Stimulated activated effector memory CD8-positive, alpha-beta T cell treated with anti-CD3 and anti-CD28 coated beads, Interleukin-12 subunit alpha, Interleukin-12 subunit beta, amount 100 ng/mL, for 72 hours (primary cell): ENCODE results near the gene CALML4.
"Not testable (repeated sequence)": the region's sequence is repeated elsewhere in the genome, so short reads cannot be mapped to it uniquely, and the experiment has no call there.

Experiments used
- ATAC-seq: fragments of 150-1000 bp; cut with Tn5 transposase; 2 replicates; pipeline ENCODE4 v1.10.0; 2021
- DNase-seq, 2 donors: peaks; one replicate each; pipeline ENCODE4 v3.0.0; 2021 to 2022; ENCODE audit warnings: low spot score in 2 of 2
- H3K27ac Mint-ChIP-seq: one replicate; pipeline ENCODE4 v1.8.0; 2022; ENCODE audit warnings: mild to moderate bottlenecking, mixed read lengths
- H3K36me3 Mint-ChIP-seq: one replicate; pipeline ENCODE4 v1.8.0; 2022; ENCODE audit warnings: mild to moderate bottlenecking, mixed read lengths
- H3K4me1 Mint-ChIP-seq: one replicate; pipeline ENCODE4 v1.8.0; 2022; ENCODE audit warnings: mixed read lengths
- H3K4me3 Mint-ChIP-seq: one replicate; pipeline ENCODE4 v1.8.0; 2022; ENCODE audit warnings: mild to moderate bottlenecking, mixed read lengths
- H3K9me3 Mint-ChIP-seq: one replicate; pipeline ENCODE4 v1.8.0; 2022; ENCODE audit warnings: mixed read lengths

CALML4 gene

DNA sequence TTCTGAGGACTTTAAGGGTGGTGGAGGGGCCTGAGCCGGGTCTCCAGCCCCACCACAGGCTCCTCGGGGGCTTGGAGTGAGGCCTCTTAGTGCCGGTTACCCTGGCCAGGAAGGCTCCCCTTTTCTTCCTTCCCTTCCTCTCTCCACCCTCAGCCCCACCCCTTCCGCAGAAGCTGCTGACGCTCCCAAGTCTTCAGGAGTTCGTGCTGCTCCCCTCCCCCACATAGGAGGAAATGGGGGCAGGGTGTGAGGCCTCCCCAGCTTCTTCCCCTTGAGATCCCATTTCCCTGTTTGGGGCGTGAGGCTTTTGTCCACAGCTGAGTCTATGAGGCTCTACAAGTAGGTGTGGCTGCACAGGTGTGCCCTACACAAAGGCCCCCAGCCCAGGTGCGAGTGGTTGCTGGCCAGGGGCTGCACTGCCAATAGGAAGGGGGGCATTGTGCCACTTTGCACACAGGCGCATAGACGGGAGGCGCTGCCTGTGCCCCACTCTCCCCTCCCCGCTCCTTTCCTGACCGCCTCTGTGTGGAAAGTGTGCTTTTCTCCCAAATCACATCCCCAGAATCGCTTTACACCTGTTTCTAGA, 915 bp upstream of the CALML4 start:
- peak overlapping the region; percentile 63 for H3K4me3 Mint-ChIP-seq
- no peak for DNase-seq
- H3K27ac Mint-ChIP-seq: peak overlapping the region; percentile 29

DNA sequence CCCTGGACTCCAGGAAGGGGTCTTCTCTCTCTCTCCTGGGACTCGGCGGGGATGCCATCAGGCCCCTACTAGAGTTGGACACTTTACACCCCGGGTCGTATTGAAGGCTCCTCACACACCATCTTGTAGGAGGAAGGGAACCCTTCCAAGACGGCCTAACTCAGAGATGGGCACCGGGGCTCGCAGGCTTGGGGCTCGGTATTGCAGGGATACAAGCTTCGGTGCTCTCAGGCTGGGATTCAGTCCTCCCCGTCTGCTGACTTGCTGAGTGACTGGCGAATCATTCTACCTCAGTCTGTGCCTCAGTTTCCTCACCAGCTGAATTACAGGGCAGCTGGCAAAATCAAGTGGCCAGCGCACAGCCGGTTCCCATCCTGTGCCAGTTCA, 419 bp upstream of the CALML4 start:
- peaks cover 20% of the 10 kb centered on the region for H3K36me3 Mint-ChIP-seq
- peaks cover 27% of the 10 kb centered on the region for H3K4me1 Mint-ChIP-seq
- H3K27ac Mint-ChIP-seq: peak overlapping the region; percentile 29
- DNase-seq (no peak), ATAC-seq (no peak)
- H3K9me3 Mint-ChIP-seq: no peaks in the 10 kb centered on the region
- peak overlapping the region; percentile 63 for H3K4me3 Mint-ChIP-seq

More for the DNA sequence above, 915 bp upstream of the CALML4 start:
- Mint-ChIP-seq H3K36me3 (peaks cover 20% of the 10 kb centered on the region), H3K4me1 (peaks cover 27% of the 10 kb centered on the region), H3K9me3 (no peaks in the 10 kb centered on the region)
- ATAC-seq: no peak

DNA sequence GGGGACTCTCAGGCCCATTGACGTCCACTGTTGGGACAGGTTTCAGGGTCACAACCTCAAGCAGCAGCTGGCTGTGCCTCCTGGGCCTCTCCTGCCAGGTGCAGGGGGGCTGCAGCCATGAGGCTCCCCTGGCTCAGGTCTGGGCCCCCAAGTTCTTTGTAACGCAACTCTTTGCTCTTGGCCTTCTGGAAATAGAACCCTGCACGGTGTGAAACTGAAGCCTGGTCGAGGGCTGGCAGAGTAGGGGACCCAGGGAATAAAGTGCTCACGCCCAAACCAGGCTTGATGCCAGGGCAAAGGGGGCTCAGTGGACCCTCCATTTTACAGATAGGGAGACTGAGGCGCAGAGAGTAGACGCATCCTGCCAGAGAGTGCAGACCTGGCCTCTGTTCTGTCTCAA, 771 bp downstream of the CALML4 start:
- H3K4me3 Mint-ChIP-seq: no peak overlapping the region
- no peak for DNase-seq
- no peak for ATAC-seq
- peak overlapping the region; percentile 68 for H3K27ac Mint-ChIP-seq
- H3K36me3 Mint-ChIP-seq: peaks cover 11% of the 10 kb centered on the region
- H3K9me3 Mint-ChIP-seq: no peaks in the 10 kb centered on the region
- H3K4me1 Mint-ChIP-seq: peaks cover 17% of the 10 kb centered on the region

DNA sequence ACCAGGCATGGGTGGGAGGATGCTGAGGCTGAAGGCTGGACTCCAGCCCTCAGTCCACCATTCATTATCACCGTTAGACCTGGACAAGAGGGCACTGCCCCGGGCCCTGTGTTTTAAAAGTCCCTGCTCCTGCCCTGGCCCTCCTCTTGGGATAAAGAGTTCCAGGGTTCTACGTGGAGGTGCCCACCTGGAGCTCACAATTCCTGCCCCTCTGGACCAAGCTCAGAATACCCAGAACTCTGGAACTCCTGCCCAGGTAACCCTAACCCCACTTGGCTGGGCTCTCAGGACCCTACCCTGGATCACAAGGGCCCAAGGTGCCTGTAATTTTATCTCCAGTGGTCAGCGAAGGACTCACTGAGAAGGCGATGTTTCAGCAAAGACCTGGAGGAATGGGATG, 1.2 kb downstream of the CALML4 start:
- Mint-ChIP-seq H3K36me3 (peaks cover 11% of the 10 kb centered on the region), H3K4me3 (no peak overlapping the region), H3K27ac (no peak overlapping the region), H3K9me3 (no peaks in the 10 kb centered on the region), H3K4me1 (peaks cover 15% of the 10 kb centered on the region)
- ATAC-seq (no peak), DNase-seq (no peak)

DNA sequence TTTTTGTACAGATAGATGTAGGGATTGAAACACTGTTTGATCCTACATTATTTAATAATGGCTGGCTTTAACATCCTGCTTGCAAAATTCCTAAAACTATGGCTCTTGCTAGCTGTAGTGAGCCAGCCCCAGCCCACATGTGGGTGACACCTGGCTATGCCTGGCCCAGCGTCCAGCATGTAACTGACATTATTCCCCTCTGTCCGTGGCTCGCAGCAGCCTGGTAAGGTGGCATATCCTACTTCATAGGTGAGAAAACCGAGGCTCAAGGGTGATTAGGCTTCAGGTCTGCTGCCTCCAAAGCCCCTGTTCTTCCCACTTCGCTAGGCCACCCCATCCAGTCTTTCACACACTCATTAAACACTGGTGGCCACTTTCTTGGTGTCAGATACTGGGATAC, 1.6 kb downstream of the CALML4 start:
- DNase-seq: no peak
- Mint-ChIP-seq H3K4me1 (peaks cover 10% of the 10 kb centered on the region), H3K36me3 (peaks cover 7% of the 10 kb centered on the region), H3K9me3 (no peaks in the 10 kb centered on the region), H3K27ac (no peak overlapping the region), H3K4me3 (no peak overlapping the region)
- ATAC-seq: no peak

DNA sequence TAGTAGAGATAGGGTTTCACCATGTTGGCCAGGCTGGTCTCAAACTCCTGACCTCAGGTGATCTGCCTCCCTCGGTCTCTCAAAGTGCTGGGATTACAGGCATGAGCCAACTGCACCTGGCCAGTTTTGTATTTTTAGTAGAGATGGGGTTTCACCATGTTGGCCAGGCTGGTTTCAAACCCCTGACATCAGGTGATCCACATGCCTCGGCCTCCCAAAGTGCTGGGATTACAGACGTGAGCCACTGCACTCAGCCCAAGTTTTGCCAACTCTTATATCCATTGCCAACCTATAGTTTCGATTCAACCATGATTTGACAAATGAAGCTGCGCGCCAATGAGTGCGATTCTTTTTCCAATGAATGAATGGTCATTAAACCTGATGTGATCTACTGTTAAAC, 2.1 kb downstream of the CALML4 start:
- not testable (repeated sequence) for H3K36me3 Mint-ChIP-seq

DNA sequence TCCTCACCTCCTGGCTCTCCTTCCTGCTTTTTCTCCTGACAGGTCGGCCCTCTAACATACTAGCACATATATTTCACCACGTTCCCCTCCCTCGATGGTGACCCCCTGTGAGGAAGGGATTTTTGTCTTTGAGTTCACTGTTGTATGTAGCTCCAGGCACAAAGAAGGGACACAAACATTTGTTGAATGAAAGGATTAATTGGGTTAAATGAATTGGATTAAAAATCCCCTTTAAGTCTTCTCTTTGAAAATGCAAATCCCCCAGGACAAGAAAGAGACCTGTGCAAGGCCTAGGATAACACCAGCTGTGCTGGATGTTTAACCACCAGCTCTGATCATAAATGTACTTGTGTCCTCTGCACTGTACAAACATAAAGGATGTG, 3.3 kb downstream of the CALML4 start:
- ATAC-seq (no peak), DNase-seq (no peak)
- no peaks in the 10 kb centered on the region for H3K9me3 Mint-ChIP-seq

More for the DNA sequence above, 2.1 kb downstream of the CALML4 start:
- H3K4me1 Mint-ChIP-seq, H3K27ac Mint-ChIP-seq, DNase-seq, H3K9me3 Mint-ChIP-seq, H3K4me3 Mint-ChIP-seq, ATAC-seq: not testable (repeated sequence)

DNA sequence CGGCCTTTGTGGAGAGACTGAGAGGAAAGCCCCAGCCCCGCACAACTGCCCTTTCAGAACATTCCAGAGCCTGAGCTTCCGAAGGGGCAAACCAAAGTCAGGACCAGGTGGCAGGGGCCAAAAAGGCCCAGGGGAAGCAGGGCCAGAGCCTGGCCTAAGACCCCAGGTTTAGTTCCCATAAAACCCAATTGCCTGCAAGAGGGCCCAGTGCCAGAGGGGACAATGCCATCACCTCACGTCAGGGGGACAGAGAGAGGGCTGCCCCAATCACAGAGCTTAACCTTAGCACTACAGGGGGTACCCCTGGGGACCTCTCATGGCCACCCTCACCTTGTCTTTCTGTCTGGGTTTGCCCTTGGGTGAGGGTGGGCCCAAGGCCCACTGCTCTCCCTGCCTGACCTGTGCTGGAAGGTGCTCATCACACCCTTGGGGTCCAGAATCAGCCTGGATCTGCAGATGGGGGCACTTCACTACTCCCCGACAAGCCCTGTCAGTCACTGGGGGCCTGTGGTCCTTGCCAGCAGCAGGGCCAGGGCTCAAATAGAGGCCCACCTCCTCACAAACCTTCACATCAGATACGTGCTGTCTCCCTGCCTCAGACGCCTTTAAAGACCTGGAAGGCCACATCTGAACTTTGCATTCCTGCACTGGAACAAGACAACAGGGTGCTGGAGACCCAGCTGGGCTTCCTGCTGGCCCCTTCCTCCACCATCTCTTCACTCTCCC, 3.8 kb downstream of the CALML4 start:
- no peaks in the 10 kb centered on the region for H3K9me3 Mint-ChIP-seq
- DNase-seq: no peak
- ATAC-seq: no peak
- no peak overlapping the region for H3K4me3 Mint-ChIP-seq
- peaks cover 17% of the 10 kb centered on the region for H3K36me3 Mint-ChIP-seq
- H3K4me1 Mint-ChIP-seq: no peaks in the 10 kb centered on the region
- peak overlapping the region; percentile 56 for H3K27ac Mint-ChIP-seq

More for the DNA sequence above, 3.3 kb downstream of the CALML4 start:
- H3K4me3 Mint-ChIP-seq: no peak overlapping the region
- H3K27ac Mint-ChIP-seq: peak overlapping the region; percentile 56
- H3K36me3 Mint-ChIP-seq: peaks cover 17% of the 10 kb centered on the region
- no peaks in the 10 kb centered on the region for H3K4me1 Mint-ChIP-seq

DNA sequence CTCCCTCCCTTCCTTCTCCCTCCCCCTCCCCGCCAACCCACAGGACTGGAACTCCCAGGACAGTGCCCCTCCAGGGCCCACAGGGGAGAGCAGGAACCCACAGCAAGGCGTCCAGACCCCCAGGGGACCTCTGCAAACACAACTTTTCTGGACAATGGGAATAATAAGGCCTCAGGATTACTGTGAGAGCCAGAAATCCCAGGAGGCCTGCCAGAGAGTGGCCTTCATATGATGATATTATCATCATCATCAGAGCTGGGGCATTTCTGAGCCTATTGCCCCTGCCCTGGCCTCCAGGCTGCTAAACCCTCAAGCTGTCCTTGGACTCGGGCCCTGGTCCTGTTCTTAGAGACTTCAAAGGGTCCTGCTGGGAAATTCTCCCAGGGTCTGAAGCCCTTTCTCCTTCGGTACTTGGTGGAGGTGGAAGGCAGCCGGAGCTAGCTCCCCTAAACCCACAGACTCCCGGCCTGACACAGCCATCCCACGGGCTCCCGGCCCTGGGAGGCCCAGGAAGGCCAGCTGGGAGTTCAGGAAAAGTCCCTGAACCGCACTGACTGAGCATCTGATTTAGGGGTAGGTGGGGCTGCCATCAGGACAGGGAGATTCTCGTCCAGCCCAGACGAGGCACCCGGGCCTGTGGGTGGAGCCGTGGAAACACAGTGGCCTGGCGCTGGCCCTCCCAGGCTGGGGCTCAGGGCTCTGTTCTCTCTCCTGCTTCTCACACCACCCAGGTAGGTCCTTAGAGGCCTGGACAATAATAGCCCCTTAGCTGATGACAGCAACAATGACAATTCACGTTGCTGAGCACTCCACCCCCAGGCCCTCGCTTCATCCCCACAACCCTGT, 4.9 kb downstream of the CALML4 start:
- Mint-ChIP-seq H3K4me3 (no peak overlapping the region), H3K9me3 (no peaks in the 10 kb centered on the region), H3K36me3 (peaks cover 27% of the 10 kb centered on the region), H3K4me1 (no peaks in the 10 kb centered on the region), H3K27ac (peak overlapping the region; percentile 56)
- ATAC-seq (no peak), DNase-seq (no peak)

DNA sequence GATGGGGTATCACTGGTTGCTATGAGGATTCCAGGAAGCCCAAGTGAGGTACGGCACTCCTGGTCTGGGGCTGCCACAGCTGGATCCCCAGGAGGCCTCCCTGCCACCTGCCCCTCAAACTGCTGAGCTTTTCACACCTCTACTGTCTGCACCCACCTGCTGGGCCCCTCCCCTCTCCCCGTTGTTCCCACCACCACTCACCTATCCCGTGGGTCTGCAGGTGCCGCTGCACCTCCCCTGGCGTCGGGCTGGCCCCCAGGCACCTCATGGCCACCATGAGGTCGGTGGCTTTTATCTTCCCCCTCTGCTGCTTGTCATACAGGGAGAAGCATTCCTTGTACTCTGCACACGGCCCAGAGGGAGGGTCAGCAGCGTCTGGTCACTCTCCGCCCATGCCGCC, 5.8 kb downstream of the CALML4 start:
- H3K4me1 Mint-ChIP-seq: no peaks in the 10 kb centered on the region
- peaks cover 36% of the 10 kb centered on the region for H3K36me3 Mint-ChIP-seq
- H3K4me3 Mint-ChIP-seq: no peak overlapping the region
- H3K27ac Mint-ChIP-seq: peak overlapping the region; percentile 24
- no peaks in the 10 kb centered on the region for H3K9me3 Mint-ChIP-seq
- no peak for ATAC-seq
- DNase-seq: no peak

DNA sequence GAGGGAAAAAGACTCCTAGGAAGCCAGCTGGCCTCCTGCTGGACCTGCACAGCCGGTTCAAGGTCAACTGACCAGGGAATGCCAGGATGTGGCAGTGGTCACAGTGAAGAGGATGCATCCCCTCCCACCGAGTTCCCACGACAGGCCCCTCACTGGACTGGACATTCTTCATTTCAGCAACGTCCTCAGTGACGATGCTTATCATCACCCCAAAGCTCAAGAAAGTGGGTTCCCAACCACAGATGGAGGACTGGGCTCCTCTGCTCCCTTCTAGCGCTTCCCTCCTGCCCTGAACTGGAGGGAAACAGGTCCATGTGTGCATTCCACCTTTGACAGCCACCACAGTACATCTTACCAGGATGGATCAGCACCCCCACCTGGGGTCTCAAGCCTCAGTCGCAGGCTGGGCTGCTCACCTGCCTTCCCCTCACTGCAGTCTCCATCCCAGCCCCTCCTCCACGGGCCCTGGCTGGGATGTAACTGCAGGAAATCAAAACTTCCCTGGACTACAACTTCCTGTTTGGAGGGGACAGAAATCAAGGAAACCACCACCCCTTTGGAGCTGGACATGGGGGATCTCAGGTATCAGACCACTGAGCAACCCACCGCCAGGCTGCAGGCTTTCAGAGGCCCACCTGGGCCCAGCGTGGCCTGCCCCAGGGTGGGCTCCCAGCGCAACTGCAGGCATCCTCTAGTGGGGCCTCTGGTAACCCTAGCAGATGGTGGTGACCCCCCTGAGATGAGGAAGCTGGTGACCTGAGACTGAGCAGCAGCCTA, 7.3 kb downstream of the CALML4 start:
- peaks cover 51% of the 10 kb centered on the region for H3K36me3 Mint-ChIP-seq
- no peaks in the 10 kb centered on the region for H3K9me3 Mint-ChIP-seq
- peaks cover 5% of the 10 kb centered on the region for H3K4me1 Mint-ChIP-seq
- H3K4me3 Mint-ChIP-seq: no peak overlapping the region
- ATAC-seq (no peak), DNase-seq (no peak)
- H3K27ac Mint-ChIP-seq: peak overlapping the region; percentile 79

DNA sequence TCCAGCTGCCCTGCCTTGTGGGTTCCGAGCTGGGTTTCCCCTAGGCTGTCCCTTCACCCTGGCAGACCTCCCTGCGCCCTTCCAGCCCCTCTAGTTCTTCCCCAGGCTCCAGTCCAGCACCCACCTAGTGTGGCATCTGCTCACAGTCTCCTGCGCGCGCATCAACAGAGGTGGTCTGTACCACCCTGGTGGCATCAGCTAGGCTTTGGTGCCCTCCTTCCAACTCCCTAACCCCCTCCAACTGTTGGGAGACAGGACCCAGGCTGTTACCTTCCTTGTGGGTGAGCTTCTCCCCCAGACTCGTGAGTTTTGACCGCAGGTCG, 8.0 kb downstream of the CALML4 start:
- ATAC-seq (no peak), DNase-seq (no peak)
- no peaks in the 10 kb centered on the region for H3K9me3 Mint-ChIP-seq
- H3K36me3 Mint-ChIP-seq: peaks cover 58% of the 10 kb centered on the region
- H3K27ac Mint-ChIP-seq: peak overlapping the region; percentile 79
- H3K4me1 Mint-ChIP-seq: peaks cover 10% of the 10 kb centered on the region
- H3K4me3 Mint-ChIP-seq: no peak overlapping the region

DNA sequence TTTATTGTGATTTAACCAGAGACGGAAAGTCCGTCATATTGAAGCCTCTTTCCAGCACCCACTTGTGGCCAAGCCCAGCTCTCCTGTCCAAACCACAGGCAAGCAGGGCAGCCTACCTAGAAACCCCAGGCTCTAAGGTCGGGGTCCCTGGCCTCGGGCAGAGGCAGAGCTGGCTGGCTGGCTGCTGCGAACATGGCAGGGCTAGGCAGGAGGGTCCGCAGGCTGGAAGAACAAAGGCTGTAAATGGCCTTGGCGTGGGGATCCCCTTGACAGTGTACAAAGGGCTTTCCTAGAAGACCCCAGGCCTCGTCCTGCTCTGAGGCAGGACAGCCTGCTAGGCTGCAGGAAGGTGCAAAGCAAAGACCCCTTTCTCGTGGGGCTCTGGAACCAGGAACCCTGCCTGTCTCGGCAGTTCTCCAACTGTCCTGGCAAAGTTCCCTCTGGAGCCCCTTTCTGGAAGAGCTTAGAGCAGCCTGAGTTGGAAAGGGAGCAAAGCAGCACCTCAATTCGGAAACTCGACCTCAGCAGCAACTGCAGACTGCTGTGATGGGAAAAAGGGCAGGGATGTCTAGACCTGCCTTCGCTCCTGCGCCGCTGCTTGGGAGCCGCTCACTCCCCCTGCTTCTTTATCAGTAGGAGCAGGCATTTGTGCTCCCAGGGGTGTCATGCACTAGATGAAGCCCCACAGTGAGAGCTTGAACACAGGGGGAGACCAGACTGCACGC, 8.5 kb downstream of the CALML4 start:
- no peaks in the 10 kb centered on the region for H3K9me3 Mint-ChIP-seq
- ATAC-seq (no peak), DNase-seq (peak in 1 of 2 donors; percentile 41)
- H3K4me3 Mint-ChIP-seq: no peak overlapping the region
- H3K4me1 Mint-ChIP-seq: peaks cover 10% of the 10 kb centered on the region
- peaks cover 63% of the 10 kb centered on the region for H3K36me3 Mint-ChIP-seq
- peak overlapping the region; percentile 79 for H3K27ac Mint-ChIP-seq

DNA sequence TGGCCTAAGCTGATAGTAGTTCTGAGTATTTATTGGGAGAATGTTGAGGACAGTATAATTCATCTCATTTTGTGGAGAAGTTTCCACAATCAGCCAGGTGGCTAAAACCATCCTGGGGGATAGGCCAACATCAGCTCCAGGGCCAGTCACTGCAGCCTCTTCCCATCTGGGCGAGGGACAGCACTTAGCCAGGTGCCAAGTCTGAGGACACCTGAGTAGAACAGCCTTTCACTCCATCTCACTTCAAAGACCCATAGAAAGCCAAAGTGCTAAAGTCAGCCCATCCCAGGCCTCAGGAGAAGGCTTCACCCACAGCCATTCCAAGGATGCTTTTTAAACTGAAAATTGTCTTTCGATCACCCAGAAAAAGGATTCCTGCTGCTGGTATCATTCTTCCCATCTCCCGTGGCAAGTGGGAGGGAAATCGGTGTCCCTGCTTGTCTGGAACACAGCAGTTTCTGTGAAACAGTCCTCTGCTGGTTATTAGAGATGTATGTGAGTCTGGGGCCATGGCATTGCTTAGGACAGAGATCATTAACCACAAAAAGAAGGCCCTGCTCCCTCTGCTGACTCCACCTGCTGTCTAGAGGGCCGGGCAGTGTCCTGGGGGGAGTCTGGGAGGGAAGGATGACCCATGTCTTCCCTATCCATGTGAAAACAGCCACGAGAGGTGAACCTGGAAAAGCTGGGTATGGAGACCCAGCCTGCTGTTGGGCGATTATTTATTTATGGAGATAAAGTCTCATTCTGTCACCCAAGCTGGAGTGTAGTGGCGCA, 9.6 kb downstream of the CALML4 start:
- Mint-ChIP-seq H3K27ac (peak overlapping the region; percentile 72), H3K36me3 (peaks cover 74% of the 10 kb centered on the region), H3K4me1 (peaks cover 10% of the 10 kb centered on the region), H3K4me3 (no peak overlapping the region), H3K9me3 (no peaks in the 10 kb centered on the region)
- DNase-seq (peak in 1 of 2 donors; percentile 45), ATAC-seq (no peak)
